Measurements from ENCODE around the gene ITGB3.

DNA sequence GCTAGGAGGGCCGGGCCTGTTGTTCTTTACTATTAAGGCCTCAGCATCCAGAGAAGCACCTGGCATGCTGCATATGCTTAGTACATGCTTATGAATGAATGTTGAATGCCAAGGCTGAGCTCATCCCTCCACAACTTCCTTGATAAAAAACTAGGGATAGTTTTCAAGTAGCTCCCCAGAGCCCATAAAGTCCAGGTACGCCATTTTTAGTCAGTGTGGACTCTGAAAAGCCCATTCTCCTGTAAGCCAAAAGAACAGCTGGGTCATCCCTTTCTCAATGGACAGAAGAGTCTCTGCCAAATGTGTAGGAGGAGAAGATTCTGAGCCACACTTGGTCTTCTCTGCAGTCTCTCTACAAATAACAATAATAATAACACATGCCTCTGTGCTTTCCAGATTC lies 8.9 kb upstream of the ITGB3 start:
- TF ChIP-seq ETV6 (conservative IDR thresholded peaks at IDR 0.05 in 1 of 2, IDR thresholded peaks at IDR 0.05 in 1 of 2; ENCODE audit: borderline replicate concordance in 1 of 2, low read depth in 1 of 2): no peak
- TF ChIP-seq JUND (IDR thresholded peaks at IDR 0.05; ENCODE audit: low read depth, low read length): no peak
- TF ChIP-seq, protein P1, sequence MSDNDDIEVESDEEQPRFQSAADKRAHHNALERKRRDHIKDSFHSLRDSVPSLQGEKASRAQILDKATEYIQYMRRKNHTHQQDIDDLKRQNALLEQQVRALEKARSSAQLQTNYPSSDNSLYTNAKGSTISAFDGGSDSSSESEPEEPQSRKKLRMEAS (IDR thresholded peaks at IDR 0.05; ENCODE audit: low read depth, low read length): no peak
- TF ChIP-seq POLR2AphosphoS5 (IDR thresholded peaks at IDR 0.05; ENCODE audit: low read length): no peak
- TF ChIP-seq, protein P2, sequence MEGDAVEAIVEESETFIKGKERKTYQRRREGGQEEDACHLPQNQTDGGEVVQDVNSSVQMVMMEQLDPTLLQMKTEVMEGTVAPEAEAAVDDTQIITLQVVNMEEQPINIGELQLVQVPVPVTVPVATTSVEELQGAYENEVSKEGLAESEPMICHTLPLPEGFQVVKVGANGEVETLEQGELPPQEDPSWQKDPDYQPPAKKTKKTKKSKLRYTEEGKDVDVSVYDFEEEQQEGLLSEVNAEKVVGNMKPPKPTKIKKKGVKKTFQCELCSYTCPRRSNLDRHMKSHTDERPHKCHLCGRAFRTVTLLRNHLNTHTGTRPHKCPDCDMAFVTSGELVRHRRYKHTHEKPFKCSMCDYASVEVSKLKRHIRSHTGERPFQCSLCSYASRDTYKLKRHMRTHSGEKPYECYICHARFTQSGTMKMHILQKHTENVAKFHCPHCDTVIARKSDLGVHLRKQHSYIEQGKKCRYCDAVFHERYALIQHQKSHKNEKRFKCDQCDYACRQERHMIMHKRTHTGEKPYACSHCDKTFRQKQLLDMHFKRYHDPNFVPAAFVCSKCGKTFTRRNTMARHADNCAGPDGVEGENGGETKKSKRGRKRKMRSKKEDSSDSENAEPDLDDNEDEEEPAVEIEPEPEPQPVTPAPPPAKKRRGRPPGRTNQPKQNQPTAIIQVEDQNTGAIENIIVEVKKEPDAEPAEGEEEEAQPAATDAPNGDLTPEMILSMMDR (IDR thresholded peaks at IDR 0.05 in 2 of 3, conservative IDR thresholded peaks at IDR 0.05 in 1 of 3; ENCODE audit: control insufficient read depth in 2 of 3, extremely low read depth in 1 of 3, insufficient read depth in 1 of 3, low read depth in 3 of 3, low read length in 3 of 3): no peak
- TF ChIP-seq MEF2A (IDR thresholded peaks at IDR 0.05; ENCODE audit: insufficient read depth, low read depth, low read length): no peak
- no peak for TF ChIP-seq HDAC2 (IDR thresholded peaks at IDR 0.05)
- no peak for TF ChIP-seq ZZZ3 (IDR thresholded peaks at IDR 0.05; ENCODE audit: control insufficient read depth, insufficient read length, low read depth)
- no peak for TF ChIP-seq TCF7 (IDR thresholded peaks at IDR 0.05; ENCODE audit: borderline replicate concordance)
- no peak for TF ChIP-seq MXI1 (IDR thresholded peaks at IDR 0.05; ENCODE audit: low read depth, low read length)
- no peak for TF ChIP-seq TAF1 (IDR thresholded peaks at IDR 0.05; ENCODE audit: borderline replicate concordance, low read depth, low read length)
- no peak for TF ChIP-seq CHD4 (IDR thresholded peaks at IDR 0.05)
- TF ChIP-seq, protein P3, sequence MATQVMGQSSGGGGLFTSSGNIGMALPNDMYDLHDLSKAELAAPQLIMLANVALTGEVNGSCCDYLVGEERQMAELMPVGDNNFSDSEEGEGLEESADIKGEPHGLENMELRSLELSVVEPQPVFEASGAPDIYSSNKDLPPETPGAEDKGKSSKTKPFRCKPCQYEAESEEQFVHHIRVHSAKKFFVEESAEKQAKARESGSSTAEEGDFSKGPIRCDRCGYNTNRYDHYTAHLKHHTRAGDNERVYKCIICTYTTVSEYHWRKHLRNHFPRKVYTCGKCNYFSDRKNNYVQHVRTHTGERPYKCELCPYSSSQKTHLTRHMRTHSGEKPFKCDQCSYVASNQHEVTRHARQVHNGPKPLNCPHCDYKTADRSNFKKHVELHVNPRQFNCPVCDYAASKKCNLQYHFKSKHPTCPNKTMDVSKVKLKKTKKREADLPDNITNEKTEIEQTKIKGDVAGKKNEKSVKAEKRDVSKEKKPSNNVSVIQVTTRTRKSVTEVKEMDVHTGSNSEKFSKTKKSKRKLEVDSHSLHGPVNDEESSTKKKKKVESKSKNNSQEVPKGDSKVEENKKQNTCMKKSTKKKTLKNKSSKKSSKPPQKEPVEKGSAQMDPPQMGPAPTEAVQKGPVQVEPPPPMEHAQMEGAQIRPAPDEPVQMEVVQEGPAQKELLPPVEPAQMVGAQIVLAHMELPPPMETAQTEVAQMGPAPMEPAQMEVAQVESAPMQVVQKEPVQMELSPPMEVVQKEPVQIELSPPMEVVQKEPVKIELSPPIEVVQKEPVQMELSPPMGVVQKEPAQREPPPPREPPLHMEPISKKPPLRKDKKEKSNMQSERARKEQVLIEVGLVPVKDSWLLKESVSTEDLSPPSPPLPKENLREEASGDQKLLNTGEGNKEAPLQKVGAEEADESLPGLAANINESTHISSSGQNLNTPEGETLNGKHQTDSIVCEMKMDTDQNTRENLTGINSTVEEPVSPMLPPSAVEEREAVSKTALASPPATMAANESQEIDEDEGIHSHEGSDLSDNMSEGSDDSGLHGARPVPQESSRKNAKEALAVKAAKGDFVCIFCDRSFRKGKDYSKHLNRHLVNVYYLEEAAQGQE (IDR thresholded peaks at IDR 0.05; ENCODE audit: low read depth, low read length): no peak
